CD4-positive, alpha-beta T cell treated with Interleukin-12 subunit alpha and Interleukin-12 subunit beta, for 1 hour (primary cell): ENCODE results near the gene SNAPC2.

Source experiments
- DNase-seq: peaks from one replicate; pipeline ENCODE4 v3.0.0-alpha.2; 2020

Gene SNAPC2

GRCh38 chr19:7971553-7972520, 51.7 kb downstream of the SNAPC2 start:
- DNase-seq: no peak
